ENCODE results near the gene VEGFD.

DNA sequence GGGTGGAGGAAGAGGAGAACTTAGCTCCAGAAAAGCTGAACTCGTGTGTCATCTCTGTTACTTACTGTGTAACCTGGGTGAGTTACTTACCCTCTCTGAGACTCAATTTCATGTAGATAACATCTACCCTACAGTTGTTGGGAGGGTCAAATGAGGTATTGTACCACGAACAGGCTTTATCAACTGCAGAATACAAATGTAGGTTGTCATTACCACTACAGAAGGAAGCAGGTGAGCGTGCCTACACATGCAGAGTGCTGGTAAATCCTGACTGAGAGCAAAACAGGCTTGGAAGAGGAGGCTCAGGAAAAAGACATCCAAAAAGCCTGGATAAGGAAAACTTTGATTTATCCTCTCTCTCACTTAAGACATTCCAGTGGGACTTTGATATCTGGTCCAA is 56.1 kb downstream of the VEGFD start:
- TF ChIP-seq NFE2 (CRISPR knock-in tag; IDR thresholded peaks at IDR 0.05) (no peak), GABPA (IDR thresholded peaks at IDR 0.05; ENCODE audit: low read depth, low read length) (no peak), GABPA (CRISPR knock-in tag; IDR thresholded peaks at IDR 0.05; ENCODE audit: low read depth) (no peak)
- TF ChIP-seq, protein P1, sequence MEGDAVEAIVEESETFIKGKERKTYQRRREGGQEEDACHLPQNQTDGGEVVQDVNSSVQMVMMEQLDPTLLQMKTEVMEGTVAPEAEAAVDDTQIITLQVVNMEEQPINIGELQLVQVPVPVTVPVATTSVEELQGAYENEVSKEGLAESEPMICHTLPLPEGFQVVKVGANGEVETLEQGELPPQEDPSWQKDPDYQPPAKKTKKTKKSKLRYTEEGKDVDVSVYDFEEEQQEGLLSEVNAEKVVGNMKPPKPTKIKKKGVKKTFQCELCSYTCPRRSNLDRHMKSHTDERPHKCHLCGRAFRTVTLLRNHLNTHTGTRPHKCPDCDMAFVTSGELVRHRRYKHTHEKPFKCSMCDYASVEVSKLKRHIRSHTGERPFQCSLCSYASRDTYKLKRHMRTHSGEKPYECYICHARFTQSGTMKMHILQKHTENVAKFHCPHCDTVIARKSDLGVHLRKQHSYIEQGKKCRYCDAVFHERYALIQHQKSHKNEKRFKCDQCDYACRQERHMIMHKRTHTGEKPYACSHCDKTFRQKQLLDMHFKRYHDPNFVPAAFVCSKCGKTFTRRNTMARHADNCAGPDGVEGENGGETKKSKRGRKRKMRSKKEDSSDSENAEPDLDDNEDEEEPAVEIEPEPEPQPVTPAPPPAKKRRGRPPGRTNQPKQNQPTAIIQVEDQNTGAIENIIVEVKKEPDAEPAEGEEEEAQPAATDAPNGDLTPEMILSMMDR (CRISPR knock-in tag; IDR thresholded peaks at IDR 0.05), result no peak
